Measurements from ENCODE around the gene SDC3.

DNA sequence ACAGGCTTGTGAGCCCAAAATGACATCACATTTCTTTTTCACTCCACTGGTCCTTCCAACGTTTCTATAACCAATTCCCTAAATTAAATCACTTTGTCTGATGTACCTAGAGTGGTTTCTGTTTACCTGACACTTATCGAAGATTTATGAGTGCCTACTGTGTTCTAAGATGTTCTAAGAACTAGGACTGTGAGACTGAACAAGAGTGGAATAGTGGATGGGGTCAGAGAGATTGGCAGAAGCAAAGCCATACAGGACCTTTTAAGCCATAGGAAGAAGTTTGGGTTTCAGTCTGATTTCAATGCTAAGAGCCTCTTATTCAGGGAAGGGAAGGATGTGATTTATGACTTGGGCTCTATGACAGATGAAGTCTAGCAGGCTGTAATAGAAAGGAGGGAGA is 78.7 kb downstream of the SDC3 start:
- TF ChIP-seq, protein P1, sequence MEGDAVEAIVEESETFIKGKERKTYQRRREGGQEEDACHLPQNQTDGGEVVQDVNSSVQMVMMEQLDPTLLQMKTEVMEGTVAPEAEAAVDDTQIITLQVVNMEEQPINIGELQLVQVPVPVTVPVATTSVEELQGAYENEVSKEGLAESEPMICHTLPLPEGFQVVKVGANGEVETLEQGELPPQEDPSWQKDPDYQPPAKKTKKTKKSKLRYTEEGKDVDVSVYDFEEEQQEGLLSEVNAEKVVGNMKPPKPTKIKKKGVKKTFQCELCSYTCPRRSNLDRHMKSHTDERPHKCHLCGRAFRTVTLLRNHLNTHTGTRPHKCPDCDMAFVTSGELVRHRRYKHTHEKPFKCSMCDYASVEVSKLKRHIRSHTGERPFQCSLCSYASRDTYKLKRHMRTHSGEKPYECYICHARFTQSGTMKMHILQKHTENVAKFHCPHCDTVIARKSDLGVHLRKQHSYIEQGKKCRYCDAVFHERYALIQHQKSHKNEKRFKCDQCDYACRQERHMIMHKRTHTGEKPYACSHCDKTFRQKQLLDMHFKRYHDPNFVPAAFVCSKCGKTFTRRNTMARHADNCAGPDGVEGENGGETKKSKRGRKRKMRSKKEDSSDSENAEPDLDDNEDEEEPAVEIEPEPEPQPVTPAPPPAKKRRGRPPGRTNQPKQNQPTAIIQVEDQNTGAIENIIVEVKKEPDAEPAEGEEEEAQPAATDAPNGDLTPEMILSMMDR (IDR thresholded peaks at IDR 0.05): no peak
- TF ChIP-seq POLR2AphosphoS5 (IDR thresholded peaks at IDR 0.05) (no peak), POLR2A (IDR thresholded peaks at IDR 0.05) (no peak), EP300 (IDR thresholded peaks at IDR 0.05) (no peak)
